Medulla oblongata (tissue), 1 donor: ENCODE data around the gene MRPL28.
"Not testable (repeated sequence)": the region's sequence is repeated elsewhere in the genome, so short reads cannot be mapped to it uniquely, and the experiment has no call there.

Experiments
- DNase-seq: peaks from one replicate; pipeline ENCODE4 v3.0.0-alpha.2; 2015; ENCODE audit errors: extremely low spot score

Gene MRPL28

GRCh38 chr16:370443-370842 is at the start of gene MRPL28:
MRPL28 (minus strand) TSS chr16:370538; CDS start chr16:370218, 320 bp downstream.
- DNase-seq = peak; percentile 97

DNA sequence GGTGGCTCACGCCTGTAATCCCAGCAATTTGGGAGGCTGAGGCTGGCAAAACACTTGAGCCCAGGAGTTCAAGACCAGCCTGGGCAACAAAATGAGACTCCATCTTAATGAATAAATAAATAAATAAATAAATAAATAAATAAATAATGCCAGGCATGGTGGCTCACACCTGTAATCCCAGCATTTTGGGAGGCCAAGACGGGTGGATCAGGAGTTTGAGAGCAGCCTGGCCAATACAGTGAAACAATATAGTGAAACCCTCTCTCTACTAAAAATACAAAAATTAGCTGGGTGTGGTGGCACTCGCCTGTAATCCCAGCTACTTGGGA is 44.8 kb upstream of the MRPL28 start:
- DNase-seq = not testable (repeated sequence)

- DNase-seq = no peak
Observed at GRCh38 chr16:414395-415169, 44.2 kb upstream of the MRPL28 start.

- no peak for DNase-seq
Observed at GRCh38 chr16:411576-412265, 41.4 kb upstream of the MRPL28 start.

DNA sequence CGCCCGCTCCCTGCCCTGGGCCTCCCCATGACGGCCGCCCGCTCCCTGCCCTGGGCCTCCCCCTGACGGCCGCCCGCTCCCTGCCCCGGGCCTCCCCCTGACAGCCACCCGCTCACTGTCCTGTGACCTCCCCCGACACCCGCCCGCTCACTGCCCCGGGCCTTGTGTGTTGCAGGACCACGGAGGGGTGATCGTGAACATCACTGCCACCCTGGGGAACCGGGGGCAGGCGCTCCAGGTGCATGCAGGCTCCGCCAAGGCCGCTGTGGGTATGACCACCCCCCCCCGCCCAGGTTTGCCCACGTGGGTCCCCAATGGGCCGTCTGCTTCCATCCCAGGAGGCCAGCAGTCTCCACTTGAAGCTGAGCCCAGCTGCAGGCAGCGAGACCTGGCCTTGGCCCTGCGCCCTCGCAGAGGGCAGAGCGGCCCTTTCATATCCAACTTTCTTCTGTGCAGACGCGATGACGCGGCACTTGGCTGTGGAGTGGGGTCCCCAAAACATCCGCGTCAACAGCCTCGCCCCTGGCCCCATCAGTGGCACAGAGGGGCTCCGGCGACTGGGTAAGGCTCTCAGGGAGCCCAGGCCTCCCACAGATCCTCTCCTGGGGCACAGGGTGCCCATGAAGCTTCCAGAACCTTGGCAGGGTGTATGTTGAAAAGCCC is 40.3 kb upstream of the MRPL28 start:
- DNase-seq = no peak

DNA sequence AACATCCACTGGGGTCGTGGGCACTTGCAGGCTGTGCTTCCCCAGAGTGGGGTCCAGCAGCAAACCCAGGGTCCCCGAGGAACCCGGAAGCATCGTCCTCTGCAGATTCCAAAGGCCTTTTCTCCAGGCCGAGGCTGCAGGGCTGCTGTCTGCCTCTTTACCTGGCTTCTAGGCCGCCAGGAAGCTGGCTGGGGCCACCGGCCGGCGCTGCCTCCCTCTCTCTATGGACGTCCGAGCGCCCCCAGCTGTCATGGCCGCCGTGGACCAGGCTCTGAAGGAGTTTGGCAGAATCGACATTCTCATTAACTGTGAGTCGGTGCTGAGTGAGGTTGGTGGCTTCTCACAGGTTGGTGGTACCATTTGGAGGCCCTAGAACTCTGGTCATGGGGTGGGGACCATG is 36.9 kb upstream of the MRPL28 start:
- DNase-seq = no peak

GRCh38 chr16:405548-406506 is 35.5 kb upstream of the MRPL28 start:
- no peak for DNase-seq

DNA sequence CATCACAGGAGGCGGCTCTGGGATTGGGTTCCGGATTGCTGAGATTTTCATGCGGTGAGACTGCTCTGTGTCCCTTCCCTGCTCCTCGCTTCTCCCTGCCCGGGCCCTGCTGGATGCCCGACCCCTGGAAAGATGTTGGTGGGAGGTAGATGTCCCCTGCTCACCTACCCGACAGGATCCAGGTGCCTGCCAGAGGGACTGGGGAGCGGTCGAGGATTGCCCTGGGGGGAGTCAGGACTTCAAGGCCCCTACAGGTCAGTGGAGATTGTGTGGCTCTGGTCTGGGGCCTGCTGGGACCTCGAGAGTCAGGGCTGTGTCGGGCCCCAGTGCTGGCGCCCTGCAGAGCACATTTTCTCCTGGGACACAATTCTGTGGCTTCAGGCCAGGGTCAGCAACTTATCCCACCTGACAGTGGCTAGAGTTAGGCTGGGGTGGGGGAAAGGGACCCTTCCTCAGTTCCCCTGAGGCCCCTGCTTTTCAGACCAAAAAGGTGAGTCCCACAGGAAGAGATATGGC is 34.7 kb upstream of the MRPL28 start:
- DNase-seq = no peak

GRCh38 chr16:401468-402348 is 31.4 kb upstream of the MRPL28 start, which contains the start of gene DECR2:
DECR2 (plus strand) TSS chr16:401885; CDS start chr16:401964, 79 bp downstream.
- peak; percentile 93 for DNase-seq

- DNase-seq = no peak
Observed at GRCh38 chr16:400061-400591, 29.8 kb upstream of the MRPL28 start.

- no peak for DNase-seq
Observed at GRCh38 chr16:399340-400019, 29.1 kb upstream of the MRPL28 start.

GRCh38 chr16:398561-399339 is 28.4 kb upstream of the MRPL28 start:
- no peak for DNase-seq

DNA sequence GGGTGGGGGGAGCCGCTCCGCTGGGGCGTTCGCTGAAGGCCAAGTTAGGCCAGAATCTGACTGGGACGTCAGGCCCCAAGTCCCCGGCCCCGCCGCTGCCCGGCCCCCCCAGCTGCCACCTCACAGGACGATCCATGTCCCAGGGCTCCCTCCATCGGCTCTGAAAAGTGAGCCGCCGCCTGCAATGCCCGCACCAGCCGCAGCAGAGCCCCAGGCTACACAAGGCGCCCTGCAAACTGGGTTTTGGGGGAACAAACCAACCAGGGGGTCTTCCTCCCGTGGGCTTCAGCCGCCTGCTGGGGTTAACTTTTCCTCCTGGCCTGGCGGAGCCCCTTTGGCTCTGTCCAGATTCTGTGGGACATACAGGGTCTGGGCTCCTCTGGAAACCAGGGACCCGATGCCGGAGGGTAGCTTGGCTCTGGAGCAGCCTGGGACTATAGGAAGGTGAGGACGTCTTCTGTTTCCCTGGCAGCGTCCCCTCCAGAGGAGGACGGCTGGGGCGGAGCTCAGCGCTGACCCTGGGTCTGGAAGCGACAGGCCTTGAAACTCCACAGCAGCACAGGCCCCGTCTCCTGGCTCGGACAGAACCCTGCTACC is 27.5 kb upstream of the MRPL28 start:
- DNase-seq = peak; percentile 53

DNA sequence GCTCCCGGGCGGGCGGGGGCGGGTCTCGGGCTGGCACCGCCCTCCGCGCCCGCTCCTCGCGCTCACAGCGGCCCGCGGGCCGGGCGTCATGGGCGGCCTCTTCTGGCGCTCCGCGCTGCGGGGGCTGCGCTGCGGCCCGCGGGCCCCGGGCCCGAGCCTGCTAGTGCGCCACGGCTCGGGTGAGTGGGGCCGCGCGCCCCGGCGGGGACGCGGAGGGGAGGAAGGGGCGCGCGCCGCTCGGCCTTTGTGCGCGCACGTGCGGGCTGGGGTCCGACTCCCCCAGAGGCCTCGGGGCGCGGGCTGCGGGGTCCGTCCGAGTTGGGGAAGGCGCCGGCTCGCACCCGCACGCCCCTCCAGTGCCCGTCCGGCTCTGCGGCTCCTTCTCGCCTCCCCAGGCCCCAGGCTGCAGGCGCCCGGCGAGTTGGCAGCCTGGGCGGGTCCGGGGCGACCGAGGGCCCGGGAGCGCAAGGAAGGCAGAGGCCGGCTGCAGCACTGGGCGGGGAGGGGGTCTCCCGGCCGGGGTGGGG is 26.9 kb upstream of the MRPL28 start, which contains the start of gene NME4:
Gene NME4, plus strand, starts transcription at position 65 of the 527 bp plus-strand sequence. Its CDS starts 24 bp downstream, at position 89.
- DNase-seq = no peak

- DNase-seq = peak; percentile 63
Observed at GRCh38 chr16:396605-397004, 26.3 kb upstream of the MRPL28 start.

DNA sequence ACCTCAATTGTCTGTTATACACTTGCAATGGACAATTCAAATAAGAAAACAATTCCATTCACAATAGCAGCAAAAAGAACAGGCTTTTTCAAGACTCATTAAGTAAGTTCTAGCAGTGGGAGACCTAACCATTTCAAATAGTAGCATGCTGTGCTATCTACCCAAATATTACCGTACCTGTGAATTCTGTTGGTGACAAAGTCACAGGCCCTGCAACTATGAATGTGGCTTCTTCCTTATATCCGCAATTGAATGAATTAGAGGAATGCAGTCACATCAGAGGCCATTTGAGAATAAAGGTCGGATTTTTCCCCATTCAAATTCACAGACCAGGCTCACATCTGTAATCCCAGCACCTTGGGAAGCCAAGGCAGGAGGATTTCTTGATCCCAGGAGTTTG is 25.9 kb upstream of the MRPL28 start:
- DNase-seq = peak; percentile 71

DNA sequence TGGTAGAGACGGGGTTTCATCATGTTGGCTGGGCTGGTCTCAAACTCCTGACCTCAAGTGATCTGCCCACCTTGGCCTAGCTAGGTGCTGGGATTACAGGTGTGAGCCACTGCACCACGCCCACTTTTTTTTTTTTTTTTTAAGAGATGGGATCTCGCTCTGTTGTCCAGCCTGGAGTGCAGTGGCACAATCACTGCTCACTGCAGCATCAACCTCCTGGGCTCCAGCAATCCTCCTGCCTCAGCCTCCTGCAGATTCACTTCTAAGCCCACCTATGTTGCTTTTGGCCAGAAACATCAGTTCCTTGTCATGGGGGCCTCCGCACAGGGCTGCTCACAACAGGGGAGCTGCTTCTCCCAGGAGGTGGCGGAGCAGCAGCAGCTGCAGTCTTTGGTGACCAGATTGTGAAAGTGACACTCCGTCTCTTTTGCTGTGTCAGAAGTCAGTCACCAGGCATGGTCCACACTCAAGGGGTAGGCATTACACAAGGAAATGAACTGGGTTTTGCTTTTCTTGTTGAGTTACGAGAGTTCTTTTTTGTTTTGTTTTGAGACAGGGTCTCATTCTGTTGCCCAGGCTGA is 22.2 kb upstream of the MRPL28 start:
- no peak for DNase-seq
